ENCODE measurements around the gene ZNHIT2. TPM values are rescaled to one million over a fixed set of nuclear protein-coding genes. Genes with fewer than 3 reads are reported as not detected.

ZNHIT2 gene
- total and polyA plus RNA-seq, 2 of the 13 experiments (the other 11 are each of a cell fraction or from before 2014, with no cell fraction given) = 1.1 to 6.5 TPM

DNA sequence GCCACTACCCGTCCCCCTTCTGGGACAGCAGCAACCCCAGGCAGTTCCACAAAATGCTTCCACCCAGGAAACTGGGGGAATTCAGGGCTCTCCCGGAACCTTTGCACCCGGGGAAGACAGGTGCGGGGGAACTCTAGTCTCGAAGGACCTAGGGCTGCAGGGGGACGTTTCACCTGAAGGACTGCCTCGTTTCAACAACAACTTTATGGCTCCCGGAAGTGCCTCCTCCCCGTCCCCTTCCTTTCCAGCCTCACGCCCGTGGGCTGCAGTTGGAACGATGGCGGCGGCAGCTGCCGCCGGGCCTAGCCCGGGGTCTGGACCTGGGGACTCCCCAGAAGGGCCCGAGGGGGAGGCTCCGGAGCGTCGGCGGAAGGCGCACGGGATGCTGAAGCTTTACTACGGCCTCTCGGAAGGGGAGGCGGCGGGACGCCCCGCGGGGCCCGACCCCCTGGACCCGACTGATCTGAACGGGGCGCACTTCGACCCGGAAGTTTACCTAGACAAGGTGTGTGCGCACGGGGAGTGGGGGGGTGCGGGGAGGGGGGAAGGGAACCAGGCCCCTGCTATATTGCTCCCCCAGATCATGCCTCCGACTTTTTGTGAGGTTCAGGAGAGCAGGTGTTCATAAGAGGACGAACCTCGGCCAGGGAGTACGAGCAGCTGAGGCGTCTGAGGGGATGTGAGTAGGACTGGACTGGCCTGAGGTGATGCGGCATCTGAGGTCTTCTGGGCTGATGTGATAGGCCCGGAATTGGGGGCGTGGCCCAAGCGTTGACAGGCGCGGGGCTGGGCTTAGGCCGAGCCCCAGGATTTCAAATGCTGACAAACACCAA, 21.3 kb downstream of the ZNHIT2 start, which contains the start of gene VPS51 (continued):
- TF ChIP-seq, protein P1, sequence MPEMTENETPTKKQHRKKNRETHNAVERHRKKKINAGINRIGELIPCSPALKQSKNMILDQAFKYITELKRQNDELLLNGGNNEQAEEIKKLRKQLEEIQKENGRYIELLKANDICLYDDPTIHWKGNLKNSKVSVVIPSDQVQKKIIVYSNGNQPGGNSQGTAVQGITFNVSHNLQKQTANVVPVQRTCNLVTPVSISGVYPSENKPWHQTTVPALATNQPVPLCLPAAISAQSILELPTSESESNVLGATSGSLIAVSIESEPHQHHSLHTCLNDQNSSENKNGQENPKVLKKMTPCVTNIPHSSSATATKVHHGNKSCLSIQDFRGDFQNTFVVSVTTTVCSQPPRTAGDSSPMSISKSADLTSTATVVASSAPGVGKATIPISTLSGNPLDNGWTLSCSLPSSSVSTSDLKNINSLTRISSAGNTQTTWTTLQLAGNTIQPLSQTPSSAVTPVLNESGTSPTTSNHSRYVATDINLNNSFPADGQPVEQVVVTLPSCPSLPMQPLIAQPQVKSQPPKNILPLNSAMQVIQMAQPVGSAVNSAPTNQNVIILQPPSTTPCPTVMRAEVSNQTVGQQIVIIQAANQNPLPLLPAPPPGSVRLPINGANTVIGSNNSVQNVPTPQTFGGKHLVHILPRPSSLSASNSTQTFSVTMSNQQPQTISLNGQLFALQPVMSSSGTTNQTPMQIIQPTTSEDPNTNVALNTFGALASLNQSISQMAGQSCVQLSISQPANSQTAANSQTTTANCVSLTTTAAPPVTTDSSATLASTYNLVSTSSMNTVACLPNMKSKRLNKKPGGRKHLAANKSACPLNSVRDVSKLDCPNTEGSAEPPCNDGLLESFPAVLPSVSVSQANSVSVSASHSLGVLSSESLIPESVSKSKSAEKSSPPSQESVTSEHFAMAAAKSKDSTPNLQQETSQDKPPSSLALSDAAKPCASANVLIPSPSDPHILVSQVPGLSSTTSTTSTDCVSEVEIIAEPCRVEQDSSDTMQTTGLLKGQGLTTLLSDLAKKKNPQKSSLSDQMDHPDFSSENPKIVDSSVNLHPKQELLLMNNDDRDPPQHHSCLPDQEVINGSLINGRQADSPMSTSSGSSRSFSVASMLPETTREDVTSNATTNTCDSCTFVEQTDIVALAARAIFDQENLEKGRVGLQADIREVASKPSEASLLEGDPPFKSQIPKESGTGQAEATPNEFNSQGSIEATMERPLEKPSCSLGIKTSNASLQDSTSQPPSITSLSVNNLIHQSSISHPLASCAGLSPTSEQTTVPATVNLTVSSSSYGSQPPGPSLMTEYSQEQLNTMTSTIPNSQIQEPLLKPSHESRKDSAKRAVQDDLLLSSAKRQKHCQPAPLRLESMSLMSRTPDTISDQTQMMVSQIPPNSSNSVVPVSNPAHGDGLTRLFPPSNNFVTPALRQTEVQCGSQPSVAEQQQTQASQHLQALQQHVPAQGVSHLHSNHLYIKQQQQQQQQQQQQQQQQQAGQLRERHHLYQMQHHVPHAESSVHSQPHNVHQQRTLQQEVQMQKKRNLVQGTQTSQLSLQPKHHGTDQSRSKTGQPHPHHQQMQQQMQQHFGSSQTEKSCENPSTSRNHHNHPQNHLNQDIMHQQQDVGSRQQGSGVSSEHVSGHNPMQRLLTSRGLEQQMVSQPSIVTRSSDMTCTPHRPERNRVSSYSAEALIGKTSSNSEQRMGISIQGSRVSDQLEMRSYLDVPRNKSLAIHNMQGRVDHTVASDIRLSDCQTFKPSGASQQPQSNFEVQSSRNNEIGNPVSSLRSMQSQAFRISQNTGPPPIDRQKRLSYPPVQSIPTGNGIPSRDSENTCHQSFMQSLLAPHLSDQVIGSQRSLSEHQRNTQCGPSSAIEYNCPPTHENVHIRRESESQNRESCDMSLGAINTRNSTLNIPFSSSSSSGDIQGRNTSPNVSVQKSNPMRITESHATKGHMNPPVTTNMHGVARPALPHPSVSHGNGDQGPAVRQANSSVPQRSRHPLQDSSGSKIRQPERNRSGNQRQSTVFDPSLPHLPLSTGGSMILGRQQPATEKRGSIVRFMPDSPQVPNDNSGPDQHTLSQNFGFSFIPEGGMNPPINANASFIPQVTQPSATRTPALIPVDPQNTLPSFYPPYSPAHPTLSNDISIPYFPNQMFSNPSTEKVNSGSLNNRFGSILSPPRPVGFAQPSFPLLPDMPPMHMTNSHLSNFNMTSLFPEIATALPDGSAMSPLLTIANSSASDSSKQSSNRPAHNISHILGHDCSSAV (CRISPR knock-in tag; IDR thresholded peaks at IDR 0.05; ENCODE audit: borderline replicate concordance) = no peak
- TF ChIP-seq ZNF12 (CRISPR knock-in tag; IDR thresholded peaks at IDR 0.05) = peak; percentile 70
- TF ChIP-seq, protein P2, sequence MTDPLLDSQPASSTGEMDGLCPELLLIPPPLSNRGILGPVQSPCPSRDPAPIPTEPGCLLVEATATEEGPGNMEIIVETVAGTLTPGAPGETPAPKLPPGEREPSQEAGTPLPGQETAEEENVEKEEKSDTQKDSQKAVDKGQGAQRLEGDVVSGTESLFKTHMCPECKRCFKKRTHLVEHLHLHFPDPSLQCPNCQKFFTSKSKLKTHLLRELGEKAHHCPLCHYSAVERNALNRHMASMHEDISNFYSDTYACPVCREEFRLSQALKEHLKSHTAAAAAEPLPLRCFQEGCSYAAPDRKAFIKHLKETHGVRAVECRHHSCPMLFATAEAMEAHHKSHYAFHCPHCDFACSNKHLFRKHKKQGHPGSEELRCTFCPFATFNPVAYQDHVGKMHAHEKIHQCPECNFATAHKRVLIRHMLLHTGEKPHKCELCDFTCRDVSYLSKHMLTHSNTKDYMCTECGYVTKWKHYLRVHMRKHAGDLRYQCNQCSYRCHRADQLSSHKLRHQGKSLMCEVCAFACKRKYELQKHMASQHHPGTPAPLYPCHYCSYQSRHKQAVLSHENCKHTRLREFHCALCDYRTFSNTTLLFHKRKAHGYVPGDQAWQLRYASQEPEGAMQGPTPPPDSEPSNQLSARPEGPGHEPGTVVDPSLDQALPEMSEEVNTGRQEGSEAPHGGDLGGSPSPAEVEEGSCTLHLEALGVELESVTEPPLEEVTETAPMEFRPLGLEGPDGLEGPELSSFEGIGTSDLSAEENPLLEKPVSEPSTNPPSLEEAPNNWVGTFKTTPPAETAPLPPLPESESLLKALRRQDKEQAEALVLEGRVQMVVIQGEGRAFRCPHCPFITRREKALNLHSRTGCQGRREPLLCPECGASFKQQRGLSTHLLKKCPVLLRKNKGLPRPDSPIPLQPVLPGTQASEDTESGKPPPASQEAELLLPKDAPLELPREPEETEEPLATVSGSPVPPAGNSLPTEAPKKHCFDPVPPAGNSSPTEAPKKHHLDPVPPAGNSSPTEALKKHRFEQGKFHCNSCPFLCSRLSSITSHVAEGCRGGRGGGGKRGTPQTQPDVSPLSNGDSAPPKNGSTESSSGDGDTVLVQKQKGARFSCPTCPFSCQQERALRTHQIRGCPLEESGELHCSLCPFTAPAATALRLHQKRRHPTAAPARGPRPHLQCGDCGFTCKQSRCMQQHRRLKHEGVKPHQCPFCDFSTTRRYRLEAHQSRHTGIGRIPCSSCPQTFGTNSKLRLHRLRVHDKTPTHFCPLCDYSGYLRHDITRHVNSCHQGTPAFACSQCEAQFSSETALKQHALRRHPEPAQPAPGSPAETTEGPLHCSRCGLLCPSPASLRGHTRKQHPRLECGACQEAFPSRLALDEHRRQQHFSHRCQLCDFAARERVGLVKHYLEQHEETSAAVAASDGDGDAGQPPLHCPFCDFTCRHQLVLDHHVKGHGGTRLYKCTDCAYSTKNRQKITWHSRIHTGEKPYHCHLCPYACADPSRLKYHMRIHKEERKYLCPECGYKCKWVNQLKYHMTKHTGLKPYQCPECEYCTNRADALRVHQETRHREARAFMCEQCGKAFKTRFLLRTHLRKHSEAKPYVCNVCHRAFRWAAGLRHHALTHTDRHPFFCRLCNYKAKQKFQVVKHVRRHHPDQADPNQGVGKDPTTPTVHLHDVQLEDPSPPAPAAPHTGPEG (CRISPR knock-in tag; IDR thresholded peaks at IDR 0.05) = 0 out of 2 replicates have a peak, but pooled peaks have one; percentile 40
- no peak for TF ChIP-seq ZNF296 (CRISPR knock-in tag; conservative IDR thresholded peaks at IDR 0.05)
- peak; percentile 87 for TF ChIP-seq POLR2AphosphoS5 (IDR thresholded peaks at IDR 0.05; ENCODE audit: low read depth, low read length)
- 0 out of 2 replicates have a peak, but pooled peaks have one; percentile 80 for TF ChIP-seq ZNF850 (CRISPR knock-in tag; conservative IDR thresholded peaks at IDR 0.05)
- TF ChIP-seq MAFK (conservative IDR thresholded peaks at IDR 0.05 in 1 of 2, IDR thresholded peaks at IDR 0.05 in 1 of 2; ENCODE audit: low read length in 2 of 2) = no peak
- TF ChIP-seq ZNF660 (CRISPR knock-in tag; IDR thresholded peaks at IDR 0.05; ENCODE audit: borderline replicate concordance, low read depth) = no peak
- TF ChIP-seq, protein P3, sequence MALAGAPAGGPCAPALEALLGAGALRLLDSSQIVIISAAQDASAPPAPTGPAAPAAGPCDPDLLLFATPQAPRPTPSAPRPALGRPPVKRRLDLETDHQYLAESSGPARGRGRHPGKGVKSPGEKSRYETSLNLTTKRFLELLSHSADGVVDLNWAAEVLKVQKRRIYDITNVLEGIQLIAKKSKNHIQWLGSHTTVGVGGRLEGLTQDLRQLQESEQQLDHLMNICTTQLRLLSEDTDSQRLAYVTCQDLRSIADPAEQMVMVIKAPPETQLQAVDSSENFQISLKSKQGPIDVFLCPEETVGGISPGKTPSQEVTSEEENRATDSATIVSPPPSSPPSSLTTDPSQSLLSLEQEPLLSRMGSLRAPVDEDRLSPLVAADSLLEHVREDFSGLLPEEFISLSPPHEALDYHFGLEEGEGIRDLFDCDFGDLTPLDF (CRISPR knock-in tag; IDR thresholded peaks at IDR 0.05) = 0 out of 2 replicates have a peak, but pooled peaks have one; percentile 24
- peak; percentile 68 for TF ChIP-seq KLF12 (CRISPR knock-in tag; IDR thresholded peaks at IDR 0.05; ENCODE audit: borderline replicate concordance)
- peak; percentile 90 for TF ChIP-seq HDAC1 (CRISPR knock-in tag; IDR thresholded peaks at IDR 0.05)
- peak; percentile 92 for TF ChIP-seq CREM (IDR thresholded peaks at IDR 0.05)
- 0 out of 2 replicates have a peak, but pooled peaks have one; percentile 32 for TF ChIP-seq CREM (CRISPR knock-in tag; IDR thresholded peaks at IDR 0.05)
